CD4-positive, alpha-beta memory T cell (primary cell): Measurements from ENCODE around the gene SLN. TPM values are rescaled to one million over a fixed set of nuclear protein-coding genes. Genes with fewer than 3 reads are reported as not detected.

Experiments used
- CTCF ChIA-PET: fragments of 350-600 bp; sonication (Branson Sonifier 250); formaldehyde crosslinking; loops from one replicate; lab custom pipeline; 2021; ENCODE audit warnings: inconsistent platforms; ENCODE audit not compliant: partially characterized antibody; lab: Charles Lee
- POLR2A ChIA-PET: fragments of 350-600 bp; sonication (Branson Sonifier 250); formaldehyde crosslinking; loops from one replicate; lab custom pipeline; 2021; ENCODE audit not compliant: partially characterized antibody; lab: Charles Lee
- DNase-seq, 5 donors: peaks; one replicate each; pipeline versions ENCODE4 v3.0.0 to v3.0.0-alpha.2; 2020 to 2022; ENCODE audit warnings: mixed read lengths in 1 of 5
- H3K27ac ChIP-seq: one replicate; pipeline ENCODE4 v1.7.0; 2013; ENCODE audit warnings: low read depth, low read length
- H3K27me3 ChIP-seq: 2 replicates; pipeline ENCODE4 v1.7.0; 2013; ENCODE audit warnings: mild to moderate bottlenecking, low read length, moderate library complexity; ENCODE audit not compliant: insufficient read depth
- H3K36me3 ChIP-seq: 2 replicates; pipeline ENCODE4 v1.7.0; 2013; ENCODE audit warnings: mild to moderate bottlenecking, low read length, moderate library complexity; ENCODE audit not compliant: insufficient read depth
- H3K4me1 ChIP-seq: 2 replicates; pipeline ENCODE4 v1.7.0; 2013; ENCODE audit warnings: mild to moderate bottlenecking, low read length, moderate library complexity; ENCODE audit not compliant: insufficient read depth
- H3K4me3 ChIP-seq, 2 donors: one replicate each; pipeline ENCODE4 v1.7.0; 2013; ENCODE audit warnings: low read length in 2 of 2, mild to moderate bottlenecking in 1 of 2
- H3K9me3 ChIP-seq, 2 donors: one replicate each; pipeline ENCODE4 v1.7.0; 2013; ENCODE audit warnings: low read length in 2 of 2, control low read depth in 1 of 2; ENCODE audit not compliant: control insufficient read depth in 1 of 2
- H3K27ac Mint-ChIP-seq, 7 donors: one replicate each; pipeline ENCODE4 v1.8.0; 2020 to 2021; ENCODE audit warnings: mixed read lengths in 7 of 7, mild to moderate bottlenecking in 6 of 7, inconsistent platforms in 3 of 7, moderate library complexity in 3 of 7
- H3K27me3 Mint-ChIP-seq, 2 donors: one replicate each; pipeline ENCODE4 v1.8.0; 2020 to 2021; ENCODE audit warnings: mixed read lengths in 2 of 2
- H3K36me3 Mint-ChIP-seq, 2 donors: one replicate each; pipeline ENCODE4 v1.8.0; 2020 to 2021; ENCODE audit warnings: mixed read lengths in 2 of 2, inconsistent platforms in 1 of 2, mild to moderate bottlenecking in 1 of 2
- H3K4me1 Mint-ChIP-seq, 4 donors: one replicate each; pipeline ENCODE4 v1.8.0; 2020 to 2021; ENCODE audit warnings: mixed read lengths in 4 of 4, mild to moderate bottlenecking in 1 of 4
- H3K4me3 Mint-ChIP-seq, 8 donors: one replicate each; pipeline ENCODE4 v1.8.0; 2020 to 2021; ENCODE audit warnings: mixed read lengths in 8 of 8, mild to moderate bottlenecking in 7 of 8, moderate library complexity in 6 of 8, inconsistent platforms in 3 of 8
- H3K9me3 Mint-ChIP-seq, 8 donors: one replicate each; pipeline ENCODE4 v1.8.0; 2020 to 2021; ENCODE audit warnings: mixed read lengths in 8 of 8, mild to moderate bottlenecking in 5 of 8, inconsistent platforms in 3 of 8, moderate library complexity in 1 of 8
- intact Hi-C: fragments of 100-400 bp; cut with micrococcal nuclease; formaldehyde crosslinking; loops from one replicate; pipeline ENCODE4 v1.15.1; 2023
- polyA plus RNA-seq, 2 donors: library from polyadenylated mRNA; unstranded; fragments of 300-500 nt; fragmentation: Illumina TruSeq; gene quantifications; one replicate each; pipeline ENCODE4 v1.2.3, GENCODE V29; 2021
- total RNA-seq, 2 experiments: library from RNA; stranded (reverse); gene quantifications; one replicate each; pipeline ENCODE4 v1.2.3, GENCODE V29; 2021

Gene SLN
- total and polyA plus RNA-seq, 4 experiments from 2014 or later: not detected

DNA sequence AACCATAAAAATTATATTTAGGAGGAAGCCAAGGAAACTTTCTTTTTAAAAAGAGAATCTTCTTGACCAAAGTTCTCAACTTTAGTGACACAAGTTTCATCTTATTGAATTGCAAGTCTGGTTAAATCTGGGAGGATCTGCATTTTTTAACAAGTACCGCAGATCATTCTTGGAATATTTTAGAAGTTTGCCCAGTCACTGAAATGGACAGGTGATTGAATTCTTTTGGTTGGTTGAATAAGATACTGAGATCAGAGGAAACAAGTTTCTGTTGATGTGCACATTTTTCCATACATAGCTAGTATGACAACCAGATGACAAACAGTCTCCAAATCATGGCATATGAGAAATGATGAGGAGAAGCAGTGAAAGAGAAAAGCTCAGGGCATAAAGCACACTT is 50.2 kb downstream of the SLN start:
- intact Hi-C loops: no loop called here
- no peaks in the 10 kb centered on the region for H3K36me3 ChIP-seq
- Mint-ChIP-seq H3K9me3 (no peaks in the 10 kb centered on the region), H3K27ac (no peak overlapping the region), H3K4me1 (no peaks in the 10 kb centered on the region), H3K36me3 (no peaks in the 10 kb centered on the region), H3K27me3 (peaks cover 4 to 8% of the 10 kb centered on the region in 2 donors), H3K4me3 (no peak overlapping the region)
- H3K4me3 ChIP-seq: no peak overlapping the region
- POLR2A ChIA-PET: no interaction called here
- no peaks in the 10 kb centered on the region for H3K27me3 ChIP-seq
- no peak overlapping the region for H3K27ac ChIP-seq
- no peaks in the 10 kb centered on the region for H3K4me1 ChIP-seq
- no peaks in the 10 kb centered on the region for H3K9me3 ChIP-seq
- DNase-seq: no peak
- CTCF ChIA-PET: interaction anchor here (0.9 kb wide), 1 partner anchor 10 kb away, joined by 5 read pairs; no protein-coding TSS in a partner anchor

DNA sequence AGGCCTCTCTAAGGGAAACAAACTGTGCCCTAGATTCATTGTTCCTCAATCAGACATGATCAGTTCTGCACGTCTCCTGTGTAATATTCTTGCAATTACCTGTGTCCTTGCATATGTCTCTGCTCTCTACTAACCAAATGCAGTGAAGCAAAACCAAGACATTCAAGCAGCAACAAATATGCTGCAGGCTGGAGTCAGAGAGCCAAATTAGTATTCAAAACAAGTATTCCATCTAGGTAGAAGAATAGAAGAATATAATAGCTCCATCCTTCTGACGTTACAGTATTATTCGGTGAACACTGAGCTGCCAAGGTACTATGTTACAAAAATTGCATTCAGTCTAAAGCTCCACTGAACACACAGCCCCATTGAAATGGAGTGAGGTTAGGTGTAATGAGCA is 51.8 kb downstream of the SLN start:
- no peak for DNase-seq
- H3K4me3 Mint-ChIP-seq: no peak overlapping the region
- no peaks in the 10 kb centered on the region for H3K9me3 ChIP-seq
- peaks cover 5 to 6% of the 10 kb centered on the region in 2 donors for H3K27me3 Mint-ChIP-seq
- no peak overlapping the region for H3K27ac ChIP-seq
- no peak overlapping the region for H3K27ac Mint-ChIP-seq
- H3K4me1 ChIP-seq: no peaks in the 10 kb centered on the region
- no peaks in the 10 kb centered on the region for H3K4me1 Mint-ChIP-seq
- H3K36me3 ChIP-seq: no peaks in the 10 kb centered on the region
- H3K9me3 Mint-ChIP-seq: no peaks in the 10 kb centered on the region
- no peak overlapping the region for H3K4me3 ChIP-seq
- H3K36me3 Mint-ChIP-seq: no peaks in the 10 kb centered on the region
- intact Hi-C loops: no loop called here
- ChIA-PET CTCF (no interaction called here), POLR2A (no interaction called here)
- no peaks in the 10 kb centered on the region for H3K27me3 ChIP-seq

DNA sequence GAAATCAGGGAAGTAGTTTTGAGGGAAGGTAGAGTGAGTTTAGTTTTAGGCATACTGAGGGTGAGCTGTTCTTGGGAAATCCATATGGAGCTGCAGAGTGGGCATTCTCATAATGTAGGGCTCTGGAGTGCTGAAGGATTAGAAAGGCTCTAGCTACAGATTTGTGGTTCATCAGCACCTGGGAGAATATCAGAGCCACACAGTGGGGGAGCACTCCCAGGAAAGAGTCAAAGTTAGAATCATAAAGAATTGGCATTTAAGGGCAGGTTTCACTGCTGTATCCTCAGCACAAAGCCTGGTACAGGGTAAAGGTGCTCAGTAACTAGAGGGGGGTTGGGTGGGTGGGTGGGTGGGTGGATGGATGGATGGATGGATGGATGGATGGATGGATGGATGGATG is 52.5 kb downstream of the SLN start:
- H3K9me3 ChIP-seq: no peaks in the 10 kb centered on the region

More for the DNA sequence above, 52.5 kb downstream of the SLN start:
- CTCF ChIA-PET: no interaction called here
- no peaks in the 10 kb centered on the region for H3K36me3 ChIP-seq
- H3K27me3 ChIP-seq: no peaks in the 10 kb centered on the region
- no peaks in the 10 kb centered on the region for H3K36me3 Mint-ChIP-seq
- intact Hi-C loops: no loop called here
- H3K4me1 Mint-ChIP-seq: no peaks in the 10 kb centered on the region
- H3K27ac ChIP-seq: no peak overlapping the region
- peaks cover 4 to 6% of the 10 kb centered on the region in 2 donors for H3K27me3 Mint-ChIP-seq
- no peak overlapping the region for H3K4me3 Mint-ChIP-seq
- H3K4me3 ChIP-seq: no peak overlapping the region
- no peaks in the 10 kb centered on the region for H3K4me1 ChIP-seq
- no peak overlapping the region for H3K27ac Mint-ChIP-seq
- no peaks in the 10 kb centered on the region for H3K9me3 Mint-ChIP-seq
- POLR2A ChIA-PET: no interaction called here
- DNase-seq: no peak

Other genes starting within 250 kb of the SLN start
- gene ALKBH8, start 146.3 kb downstream of the SLN start, total RNA-seq: 10 to 100 TPM; 14.6 to 15.2 TPM
- 10 to 100 TPM in 1 of 2 donors, 1 to 10 TPM in 1; 3.5 to 11.9 TPM for gene ALKBH8, start 146.3 kb downstream of the SLN start, polyA plus RNA-seq
- gene ELMOD1, start 120.9 kb downstream of the SLN start, total RNA-seq: not detected
- not detected for gene ELMOD1, start 120.9 kb downstream of the SLN start, polyA plus RNA-seq
- 1 to 10 TPM; 6.5 to 7.9 TPM for gene SLC35F2, start 146.7 kb upstream of the SLN start, total RNA-seq
- gene SLC35F2, start 146.7 kb upstream of the SLN start, polyA plus RNA-seq: 10 to 100 TPM in 1 of 2 donors, 1 to 10 TPM in 1; 5.9 to 11.9 TPM
- gene RAB39A, start 216.4 kb upstream of the SLN start, total RNA-seq: under 1 TPM in 1 of 2 experiments, not detected in 1; 0.17 TPM
- not detected for gene RAB39A, start 216.4 kb upstream of the SLN start, polyA plus RNA-seq